Loucy (cell line): ENCODE measurements around the gene CLSTN2.

Source experiments
- CTCF ChIP-seq: fragments of 200-600 bp; sonication (generic); conservative IDR thresholded peaks from 2 replicates; pipeline ENCODE4 v1.5.1; 2014; ENCODE audit warnings: mild to moderate bottlenecking, antibody characterized with exemption, low read length
- EZH2phosphoT487 ChIP-seq: fragments of 200-600 bp; IDR thresholded peaks from 2 replicates; pipeline ENCODE4 v1.6.1; 2018; ENCODE audit warnings: antibody characterized with exemption, mild to moderate bottlenecking, moderate library complexity, borderline replicate concordance

- TF ChIP-seq CTCF, result no peak
- TF ChIP-seq EZH2phosphoT487, result no peak
These were observed 243.0 kb downstream of the CLSTN2 start for GRCh38 chr3:140177943-140178342.
